ENCODE results near the gene CACNA2D4. TPM values are rescaled to one million over a fixed set of nuclear protein-coding genes. Genes with fewer than 3 reads are reported as not detected.

CACNA2D4 gene
- total RNA-seq, 1 donor = 0.72 TPM

- Histone ChIP-seq H3K27ac (ENCODE audit: low read depth, low read length) (no peak overlapping the region), H3K36me3 (ENCODE audit: insufficient read depth, low read length) (no peaks in the 10 kb centered on the region), H3K4me3 (ENCODE audit: insufficient read depth, low read length) (no peak overlapping the region), H3K27me3 (ENCODE audit: insufficient read depth, low read length) (peaks cover 56% of the 10 kb centered on the region), H4K20me1 (ENCODE audit: insufficient read depth, low read length) (no peaks in the 10 kb centered on the region), H3K4me1 (ENCODE audit: insufficient read depth, low read length) (no peaks in the 10 kb centered on the region), H2AFZ (ENCODE audit: low read length) (no peak overlapping the region), H3K9me3 (ENCODE audit: low read depth, low read length) (no peaks in the 10 kb centered on the region), H3K4me2 (ENCODE audit: insufficient read depth, low read length) (no peak overlapping the region), H3K79me2 (ENCODE audit: insufficient read depth, low read length) (no peaks in the 10 kb centered on the region)
- no peak for DNase-seq (ENCODE audit: insufficient read length, low spot score, missing footprints)
- no peak for TF ChIP-seq CTCF (IDR thresholded peaks at IDR 0.05; ENCODE audit: extremely low read depth, low read depth, low read length)
Observed at GRCh38 chr12:1873531-1874510, 44.6 kb downstream of the CACNA2D4 start.

DNA sequence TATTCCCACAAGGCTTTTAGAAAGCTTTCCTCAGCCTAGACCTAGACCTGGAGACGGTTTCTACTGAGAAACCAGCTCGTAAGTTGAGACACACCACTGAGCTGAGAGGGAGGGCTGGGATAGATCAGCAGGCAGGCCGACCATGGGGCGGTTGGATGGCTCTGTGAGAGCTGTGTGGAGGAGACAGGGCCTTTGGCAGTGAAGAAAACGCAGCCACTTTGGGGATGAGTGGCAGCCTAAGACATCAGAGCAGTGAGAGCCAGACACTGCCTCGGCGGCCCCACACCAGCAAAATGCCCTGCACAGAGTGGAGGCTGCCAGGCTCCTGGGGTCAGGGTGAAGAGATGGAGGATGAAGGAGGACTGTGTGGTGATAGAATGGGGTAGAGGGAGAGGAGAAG, 46.0 kb downstream of the CACNA2D4 start:
- H3K9me3 ChIP-seq (ENCODE audit: low read depth, low read length) = no peaks in the 10 kb centered on the region
- H4K20me1 ChIP-seq (ENCODE audit: insufficient read depth, low read length) = no peaks in the 10 kb centered on the region
- no peak overlapping the region for H2AFZ ChIP-seq (ENCODE audit: low read length)
- no peaks in the 10 kb centered on the region for H3K79me2 ChIP-seq (ENCODE audit: insufficient read depth, low read length)
- H3K36me3 ChIP-seq (ENCODE audit: insufficient read depth, low read length) = no peaks in the 10 kb centered on the region
- no peak overlapping the region for H3K4me3 ChIP-seq (ENCODE audit: insufficient read depth, low read length)
- no peak overlapping the region for H3K4me2 ChIP-seq (ENCODE audit: insufficient read depth, low read length)
- no peak for TF ChIP-seq CTCF (IDR thresholded peaks at IDR 0.05; ENCODE audit: extremely low read depth, low read depth, low read length)
- H3K4me1 ChIP-seq (ENCODE audit: insufficient read depth, low read length) = no peaks in the 10 kb centered on the region
- H3K27ac ChIP-seq (ENCODE audit: low read depth, low read length) = no peak overlapping the region
- H3K27me3 ChIP-seq (ENCODE audit: insufficient read depth, low read length) = peaks cover 68% of the 10 kb centered on the region
- no peak for DNase-seq (ENCODE audit: insufficient read length, low spot score, missing footprints)

GRCh38 chr12:1872001-1872400, 46.5 kb downstream of the CACNA2D4 start:
- Histone ChIP-seq H3K27me3 (ENCODE audit: insufficient read depth, low read length) (peaks cover 71% of the 10 kb centered on the region), H3K27ac (ENCODE audit: low read depth, low read length) (no peak overlapping the region), H3K4me3 (ENCODE audit: insufficient read depth, low read length) (no peak overlapping the region), H3K36me3 (ENCODE audit: insufficient read depth, low read length) (no peaks in the 10 kb centered on the region), H3K79me2 (ENCODE audit: insufficient read depth, low read length) (no peaks in the 10 kb centered on the region), H3K4me2 (ENCODE audit: insufficient read depth, low read length) (no peak overlapping the region), H3K4me1 (ENCODE audit: insufficient read depth, low read length) (no peaks in the 10 kb centered on the region), H2AFZ (ENCODE audit: low read length) (no peak overlapping the region), H4K20me1 (ENCODE audit: insufficient read depth, low read length) (no peaks in the 10 kb centered on the region), H3K9me3 (ENCODE audit: low read depth, low read length) (no peaks in the 10 kb centered on the region)
- TF ChIP-seq CTCF (IDR thresholded peaks at IDR 0.05; ENCODE audit: extremely low read depth, low read depth, low read length) = no peak
- no peak for DNase-seq (ENCODE audit: insufficient read length, low spot score, missing footprints)
